Measurements from ENCODE around the gene DMTF1. TPM values are rescaled to one million over a fixed set of nuclear protein-coding genes. Genes with fewer than 3 reads are reported as not detected.

The DMTF1 gene
- total RNA-seq, 1 experiment from 2014 or later: 90.5 TPM

DNA sequence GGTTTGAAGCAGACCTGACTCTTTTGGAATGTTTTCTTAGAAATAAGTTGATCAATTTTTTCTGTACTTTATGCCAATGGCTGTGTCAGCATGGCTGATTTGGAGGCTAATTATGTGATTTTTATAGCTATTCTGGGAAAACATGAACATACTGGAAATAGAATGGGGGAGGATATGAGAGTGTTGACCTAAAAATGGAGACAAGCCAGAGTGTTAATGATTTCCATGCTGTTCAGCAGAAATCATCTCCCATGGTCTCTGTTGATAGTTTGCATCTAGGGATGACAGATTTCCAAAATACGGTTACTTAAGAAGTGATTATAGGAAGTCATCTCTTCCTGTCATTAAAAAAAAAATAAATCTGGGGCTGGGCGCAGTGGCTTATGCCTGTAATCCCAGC is 32.7 kb upstream of the DMTF1 start:
- TF ChIP-seq EZH2 (IDR thresholded peaks at IDR 0.05; ENCODE audit: borderline replicate concordance, low read depth, low read length, poor library complexity, severe bottlenecking): no peak
- TF ChIP-seq, protein P1, sequence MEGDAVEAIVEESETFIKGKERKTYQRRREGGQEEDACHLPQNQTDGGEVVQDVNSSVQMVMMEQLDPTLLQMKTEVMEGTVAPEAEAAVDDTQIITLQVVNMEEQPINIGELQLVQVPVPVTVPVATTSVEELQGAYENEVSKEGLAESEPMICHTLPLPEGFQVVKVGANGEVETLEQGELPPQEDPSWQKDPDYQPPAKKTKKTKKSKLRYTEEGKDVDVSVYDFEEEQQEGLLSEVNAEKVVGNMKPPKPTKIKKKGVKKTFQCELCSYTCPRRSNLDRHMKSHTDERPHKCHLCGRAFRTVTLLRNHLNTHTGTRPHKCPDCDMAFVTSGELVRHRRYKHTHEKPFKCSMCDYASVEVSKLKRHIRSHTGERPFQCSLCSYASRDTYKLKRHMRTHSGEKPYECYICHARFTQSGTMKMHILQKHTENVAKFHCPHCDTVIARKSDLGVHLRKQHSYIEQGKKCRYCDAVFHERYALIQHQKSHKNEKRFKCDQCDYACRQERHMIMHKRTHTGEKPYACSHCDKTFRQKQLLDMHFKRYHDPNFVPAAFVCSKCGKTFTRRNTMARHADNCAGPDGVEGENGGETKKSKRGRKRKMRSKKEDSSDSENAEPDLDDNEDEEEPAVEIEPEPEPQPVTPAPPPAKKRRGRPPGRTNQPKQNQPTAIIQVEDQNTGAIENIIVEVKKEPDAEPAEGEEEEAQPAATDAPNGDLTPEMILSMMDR (conservative IDR thresholded peaks at IDR 0.05; ENCODE audit: low read depth, low read length): no peak
- H3K27me3 ChIP-seq (replicated peaks; ENCODE audit: insufficient read depth, low read depth, low read length, poor library complexity): no peaks in the 10 kb centered on the region
- no TSS peak for BruUV-seq (replicated peaks)
- intact Hi-C loops (cut with micrococcal nuclease; ENCODE audit: unreplicated experiment): no loop called here
- H3K4me1 ChIP-seq (ENCODE audit: insufficient read depth, low read length, poor library complexity, severe bottlenecking): no peaks in the 10 kb centered on the region
- CTCF ChIA-PET: no interaction called here
- DNase-seq (ENCODE audit: low spot score): no peak
- POLR2A ChIA-PET (ENCODE audit: low non-redundant PET): no interaction called here
- H3K36me3 ChIP-seq (ENCODE audit: insufficient read depth, low read length, poor library complexity, severe bottlenecking): no peaks in the 10 kb centered on the region
- H3K9me3 ChIP-seq (ENCODE audit: low read depth, low read length, poor library complexity, severe bottlenecking): no peaks in the 10 kb centered on the region
- H3K27ac ChIP-seq (ENCODE audit: low read depth, low read length, poor library complexity, severe bottlenecking): no peak overlapping the region
- H3K4me3 ChIP-seq (ENCODE audit: low read depth, low read length, poor library complexity, severe bottlenecking): no peak overlapping the region

GRCh38 chr7:87123105-87123504 is 29.1 kb upstream of the DMTF1 start:
- H3K36me3 ChIP-seq (ENCODE audit: insufficient read depth, low read length, poor library complexity, severe bottlenecking): no peaks in the 10 kb centered on the region
- intact Hi-C loops (cut with micrococcal nuclease; ENCODE audit: unreplicated experiment): no loop called here
- CTCF ChIA-PET: no interaction called here
- no peaks in the 10 kb centered on the region for H3K9me3 ChIP-seq (ENCODE audit: low read depth, low read length, poor library complexity, severe bottlenecking)
- no peaks in the 10 kb centered on the region for H3K4me1 ChIP-seq (ENCODE audit: insufficient read depth, low read length, poor library complexity, severe bottlenecking)
- no peak overlapping the region for H3K4me3 ChIP-seq (ENCODE audit: low read depth, low read length, poor library complexity, severe bottlenecking)
- BruUV-seq (replicated peaks): no TSS peak
- TF ChIP-seq EZH2 (IDR thresholded peaks at IDR 0.05; ENCODE audit: borderline replicate concordance, low read depth, low read length, poor library complexity, severe bottlenecking): no peak
- TF ChIP-seq, protein P1 (conservative IDR thresholded peaks at IDR 0.05; ENCODE audit: low read depth, low read length): no peak
- no peaks in the 10 kb centered on the region for H3K27me3 ChIP-seq (replicated peaks; ENCODE audit: insufficient read depth, low read depth, low read length, poor library complexity)
- POLR2A ChIA-PET (ENCODE audit: low non-redundant PET): no interaction called here
- H3K27ac ChIP-seq (ENCODE audit: low read depth, low read length, poor library complexity, severe bottlenecking): no peak overlapping the region
- DNase-seq (ENCODE audit: low spot score): no peak

DNA sequence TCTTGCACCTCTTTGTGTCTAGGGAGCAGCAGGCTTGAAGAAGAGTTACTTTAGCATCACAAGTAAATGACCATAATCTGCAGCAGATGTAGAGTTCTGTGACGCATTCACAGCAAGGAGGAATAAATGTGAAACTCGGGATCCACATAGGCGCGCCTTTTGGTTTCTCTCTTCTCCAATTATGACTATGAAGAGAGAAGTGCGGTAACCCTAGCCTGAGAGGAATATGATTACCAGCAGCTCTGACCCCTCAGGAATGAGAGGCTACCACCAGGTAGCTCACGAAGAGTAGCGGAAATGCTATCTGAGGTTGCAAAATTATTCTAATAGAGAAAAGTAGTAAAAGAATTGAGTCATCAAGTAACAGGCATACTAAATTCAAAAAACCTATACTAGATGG is 25.2 kb upstream of the DMTF1 start:
- H3K27me3 ChIP-seq (replicated peaks; ENCODE audit: insufficient read depth, low read depth, low read length, poor library complexity): no peaks in the 10 kb centered on the region
- TF ChIP-seq EZH2 (IDR thresholded peaks at IDR 0.05; ENCODE audit: borderline replicate concordance, low read depth, low read length, poor library complexity, severe bottlenecking): no peak
- TF ChIP-seq, protein P1 (conservative IDR thresholded peaks at IDR 0.05; ENCODE audit: low read depth, low read length): no peak
- H3K27ac ChIP-seq (ENCODE audit: low read depth, low read length, poor library complexity, severe bottlenecking): no peak overlapping the region
- ChIA-PET POLR2A (ENCODE audit: low non-redundant PET) (no interaction called here), CTCF (no interaction called here)
- no peak for DNase-seq (ENCODE audit: low spot score)
- no peaks in the 10 kb centered on the region for H3K36me3 ChIP-seq (ENCODE audit: insufficient read depth, low read length, poor library complexity, severe bottlenecking)
- H3K4me1 ChIP-seq (ENCODE audit: insufficient read depth, low read length, poor library complexity, severe bottlenecking): no peaks in the 10 kb centered on the region
- H3K4me3 ChIP-seq (ENCODE audit: low read depth, low read length, poor library complexity, severe bottlenecking): no peak overlapping the region
- BruUV-seq (replicated peaks): no TSS peak
- intact Hi-C loops (cut with micrococcal nuclease; ENCODE audit: unreplicated experiment): no loop called here
- H3K9me3 ChIP-seq (ENCODE audit: low read depth, low read length, poor library complexity, severe bottlenecking): no peaks in the 10 kb centered on the region
